Measurements from ENCODE around the gene HACL1. TPM values are rescaled to one million over a fixed set of nuclear protein-coding genes. Genes with fewer than 3 reads are reported as not detected.
"Not testable (repeated sequence)": the region's sequence is repeated elsewhere in the genome, so short reads cannot be mapped to it uniquely, and the experiment has no call there.

HACL1 gene
- total RNA-seq, 1 donor from 2014 or later, result 19.5 TPM

GRCh38 chr3:15579051-15579450 is 22.3 kb downstream of the HACL1 start:
- peak; percentile 1 for DNase-seq

GRCh38 chr3:15578289-15578867 is 23.0 kb downstream of the HACL1 start:
- DNase-seq, result no peak

- DNase-seq, result no peak
These were observed 24.9 kb downstream of the HACL1 start for GRCh38 chr3:15576475-15576874.

- DNase-seq, result no peak
These were observed 25.9 kb downstream of the HACL1 start for GRCh38 chr3:15575446-15575845.

- no peak for DNase-seq
These were observed 29.2 kb downstream of the HACL1 start for GRCh38 chr3:15572138-15572537.

- DNase-seq, result no peak
These were observed 38.2 kb downstream of the HACL1 start for GRCh38 chr3:15563190-15563589.

GRCh38 chr3:15562560-15562959 is 38.8 kb downstream of the HACL1 start:
- DNase-seq, result no peak

- DNase-seq, result no peak
These were observed 42.8 kb downstream of the HACL1 start for GRCh38 chr3:15558581-15558980.

- peak; percentile 40 for DNase-seq
These were observed 43.8 kb downstream of the HACL1 start for GRCh38 chr3:15557511-15557946.

- DNase-seq, result no peak
These were observed 44.9 kb downstream of the HACL1 start for GRCh38 chr3:15556512-15556911.

- DNase-seq, result no peak
These were observed 47.6 kb downstream of the HACL1 start for GRCh38 chr3:15553749-15554148.

- DNase-seq, result no peak
These were observed 49.5 kb downstream of the HACL1 start for GRCh38 chr3:15551902-15552301.

GRCh38 chr3:15549846-15550245 is 51.5 kb downstream of the HACL1 start:
- no peak for DNase-seq

GRCh38 chr3:15542614-15543013 is 58.8 kb downstream of the HACL1 start:
- no peak for DNase-seq

GRCh38 chr3:15541371-15541770 is 60.0 kb downstream of the HACL1 start:
- DNase-seq, result no peak

GRCh38 chr3:15539066-15539465 is 62.3 kb downstream of the HACL1 start:
- no peak for DNase-seq

GRCh38 chr3:15538345-15538744 is 63.0 kb downstream of the HACL1 start:
- DNase-seq, result no peak

GRCh38 chr3:15536856-15537255 is 64.5 kb downstream of the HACL1 start:
- no peak for DNase-seq

GRCh38 chr3:15535732-15536131 is 65.6 kb downstream of the HACL1 start:
- no peak for DNase-seq

- DNase-seq, result not testable (repeated sequence)
These were observed 68.8 kb downstream of the HACL1 start for GRCh38 chr3:15532614-15533013.

- DNase-seq, result no peak
These were observed 70.0 kb downstream of the HACL1 start for GRCh38 chr3:15531346-15531745.

- DNase-seq, result no peak
These were observed 72.4 kb downstream of the HACL1 start for GRCh38 chr3:15528854-15529537.

- DNase-seq, result peak; percentile 82
These were observed 74.3 kb downstream of the HACL1 start for GRCh38 chr3:15527031-15527459.

GRCh38 chr3:15525790-15526189 is 75.6 kb downstream of the HACL1 start:
- no peak for DNase-seq

All from skin of body (tissue), 2 donors.